H1 (cell line): ENCODE measurements around the gene TSC1. TPM values are rescaled to one million over a fixed set of nuclear protein-coding genes. Genes with fewer than 3 reads are reported as not detected.

Experiments
- CTCF ChIA-PET: fragments of 300-600 bp; sonication (Branson Sonifier 250); formaldehyde crosslinking; loops from one replicate; lab custom pipeline; 2021; ENCODE audit not compliant: partially characterized antibody; lab: Charles Lee
- POLR2A ChIA-PET: fragments of 300-600 bp; sonication (Branson Sonifier 250); formaldehyde crosslinking; loops from one replicate; lab custom pipeline; 2021; ENCODE audit warnings: inconsistent platforms; ENCODE audit not compliant: partially characterized antibody; lab: Charles Lee
- DNase-seq, 2 experiments: peaks; one replicate each; pipeline versions ENCODE4 v3.0.0 to v3.0.0-alpha.2; 2010 to 2022; ENCODE audit warnings: low spot score in 2 of 2, low read depth in 1 of 2, mixed read lengths in 1 of 2
- FAIRE-seq: peaks from 2 replicates; lab custom pipeline; 2011; peaks lifted over from hg19 to GRCh38; lab: Jason Lieb, UNC
- H2AFZ ChIP-seq: 2 replicates; pipeline ENCODE4 v1.8.1; 2012; ENCODE audit warnings: low read length, inconsistent platforms
- H2AK5ac ChIP-seq: 2 replicates; pipeline ENCODE4 v1.6.1; 2013; ENCODE audit warnings: low read depth, low read length
- H2BK120ac ChIP-seq: replicated peaks from 2 replicates; pipeline ENCODE3; 2013; ENCODE audit warnings: low read depth, low read length, inconsistent platforms
- H2BK12ac ChIP-seq: 2 replicates; pipeline ENCODE4 v1.6.1; 2013; ENCODE audit warnings: low read depth, low read length
- H2BK15ac ChIP-seq: 2 replicates; pipeline ENCODE4 v1.6.1; 2013; ENCODE audit warnings: low read length
- H2BK20ac ChIP-seq: 2 replicates; pipeline ENCODE4 v1.6.1; 2013; ENCODE audit warnings: low read length
- H2BK5ac ChIP-seq: 2 replicates; pipeline ENCODE4 v1.6.1; 2013; ENCODE audit warnings: low read depth, low read length
- H3K14ac ChIP-seq: 2 replicates; pipeline ENCODE4 v1.6.1; 2013; ENCODE audit warnings: inconsistent platforms; ENCODE audit not compliant: insufficient read length
- H3K18ac ChIP-seq: 2 replicates; pipeline ENCODE4 v1.6.1; 2013; ENCODE audit warnings: low read length; ENCODE audit errors: extremely low read depth
- H3K23ac ChIP-seq: 2 replicates; pipeline ENCODE4 v1.6.1; 2013; ENCODE audit warnings: inconsistent platforms; ENCODE audit not compliant: insufficient read length
- H3K23me2 ChIP-seq: 2 replicates; pipeline ENCODE4 v1.6.1; 2013; ENCODE audit warnings: low read depth, low read length
- H3K27ac ChIP-seq: 2 replicates; pipeline ENCODE4 v1.6.1; 2011; ENCODE audit warnings: low read depth, low read length, inconsistent platforms
- H3K27me3 ChIP-seq, 4 experiments: replicated peaks in 1 of 4; 1 replicate in 1 of 4; 2 replicates in 3 of 4; pipeline versions ENCODE4 v1.6.1 to v1.8.1; 2011 to 2013; ENCODE audit warnings: low read length in 3 of 4, mild to moderate bottlenecking in 3 of 4, inconsistent platforms in 2 of 4, mixed read lengths in 2 of 4, moderate library complexity in 1 of 4; ENCODE audit not compliant: control insufficient read depth in 3 of 4, insufficient read depth in 3 of 4; ENCODE audit errors: extremely low read depth in 1 of 4
- H3K36me3 ChIP-seq, 4 experiments: 2 replicates each; pipeline versions ENCODE4 v1.6.1 to v1.8.1; 2011 to 2013; ENCODE audit warnings: mild to moderate bottlenecking in 4 of 4, low read length in 3 of 4, moderate library complexity in 2 of 4, control low read depth in 1 of 4, inconsistent platforms in 1 of 4; ENCODE audit not compliant: insufficient read depth in 4 of 4, control insufficient read depth in 2 of 4
- H3K4ac ChIP-seq: replicated peaks from 2 replicates; pipeline ENCODE3; 2013; ENCODE audit warnings: low read length, low read depth, mixed read lengths, inconsistent platforms; ENCODE audit not compliant: insufficient read length
- H3K4me1 ChIP-seq, 4 experiments: replicated peaks in 1 of 4; 1 replicate in 1 of 4; 2 replicates in 3 of 4; pipeline versions ENCODE4 v1.6.1 to v1.8.1; 2011 to 2013; ENCODE audit warnings: low read length in 3 of 4, inconsistent platforms in 2 of 4, mixed read lengths in 1 of 4; ENCODE audit not compliant: insufficient read depth in 4 of 4, control insufficient read depth in 3 of 4
- H3K4me2 ChIP-seq, 2 experiments: 2 replicates each; pipeline versions ENCODE4 v1.6.1 to v1.8.1; 2011 to 2013; ENCODE audit warnings: low read depth in 2 of 2, low read length in 2 of 2, control low read depth in 1 of 2, inconsistent platforms in 1 of 2, mild to moderate bottlenecking in 1 of 2; ENCODE audit not compliant: insufficient read depth in 1 of 2
- H3K4me3 ChIP-seq, 4 experiments: fragments of 200-600, 300-600 bp in 1 of 4; sonication (generic), shearing (Covaris generic), sonication (Bioruptor Twin) in 1 of 4; 2 replicates each; pipeline versions ENCODE4 v1.5.1 to v1.8.1; 2011 to 2016; ENCODE audit warnings: low read length in 4 of 4, low read depth in 3 of 4, control low read depth in 2 of 4, inconsistent platforms in 2 of 4, mild to moderate bottlenecking in 2 of 4, mixed read lengths in 1 of 4, moderate library complexity in 1 of 4; ENCODE audit not compliant: insufficient read depth in 2 of 4; ENCODE audit errors: extremely low read depth in 1 of 4
- H3K56ac ChIP-seq: replicated peaks from 2 replicates; pipeline ENCODE3; 2013; ENCODE audit warnings: low read depth, mild to moderate bottlenecking, mixed read lengths, low read length, inconsistent platforms; ENCODE audit not compliant: insufficient read length
- H3K79me1 ChIP-seq: 2 replicates; pipeline ENCODE4 v1.6.1; 2013; ENCODE audit warnings: low read depth, low read length, control low read depth
- H3K79me2 ChIP-seq, 2 experiments: 2 replicates each; pipeline versions ENCODE4 v1.6.1 to v1.8.1; 2012 to 2013; ENCODE audit warnings: low read length in 2 of 2, mild to moderate bottlenecking in 2 of 2, inconsistent platforms in 1 of 2; ENCODE audit not compliant: insufficient read depth in 2 of 2, control insufficient read depth in 1 of 2
- H3K9ac ChIP-seq, 4 experiments: replicated peaks in 1 of 4; 1 replicate in 1 of 4; 2 replicates in 3 of 4; pipeline versions ENCODE4 v1.6.1 to v1.8.1; 2011 to 2013; ENCODE audit warnings: low read depth in 3 of 4, low read length in 3 of 4, control low read depth in 2 of 4, mild to moderate bottlenecking in 2 of 4, moderate library complexity in 2 of 4, inconsistent platforms in 1 of 4; ENCODE audit errors: extremely low read depth in 1 of 4
- H3K9me3 ChIP-seq, 2 experiments: 2 replicates each; pipeline versions ENCODE4 v1.6.1 to v1.8.1; 2012 to 2013; ENCODE audit warnings: mild to moderate bottlenecking in 2 of 2, moderate library complexity in 2 of 2, control low read depth in 1 of 2, inconsistent platforms in 1 of 2, low read depth in 1 of 2, low read length in 1 of 2, mixed read lengths in 1 of 2; ENCODE audit not compliant: insufficient read depth in 2 of 2
- H4K20me1 ChIP-seq, 2 experiments: replicated peaks in 1 of 2; 2 replicates each; pipeline versions ENCODE3 to v1.8.1; 2011 to 2013; ENCODE audit warnings: inconsistent platforms in 2 of 2, low read length in 2 of 2, mild to moderate bottlenecking in 1 of 2; ENCODE audit not compliant: insufficient read depth in 2 of 2, control insufficient read depth in 1 of 2
- H4K5ac ChIP-seq: 2 replicates; pipeline ENCODE4 v1.6.1; 2013; ENCODE audit warnings: low read length, low read depth, mixed read lengths, inconsistent platforms; ENCODE audit not compliant: insufficient read length
- H4K8ac ChIP-seq: 2 replicates; pipeline ENCODE4 v1.8.0; 2013; ENCODE audit warnings: mild to moderate bottlenecking, moderate library complexity, low read length, inconsistent platforms; ENCODE audit not compliant: insufficient read depth; ENCODE audit errors: extremely low read depth
- H4K91ac ChIP-seq: replicated peaks from 2 replicates; pipeline ENCODE3; 2013; ENCODE audit warnings: low read length, mixed read lengths, inconsistent platforms; ENCODE audit not compliant: insufficient read length
- ASH2L ChIP-seq: fragments of 200-600, 300-600 bp; sonication (generic); IDR thresholded peaks from one replicate; pipeline ENCODE4 v1.7.1; 2017; ENCODE audit warnings: low read length
- BRCA1 ChIP-seq: IDR thresholded peaks from 2 replicates; pipeline ENCODE4 v1.6.1; 2012; ENCODE audit warnings: low read depth, low read length, improper control_type of control experiment
- CBX5 ChIP-seq: fragments of 300-800, 300-1000 bp; sonication (generic); IDR thresholded peaks from 2 replicates; pipeline ENCODE4 v1.7.1; 2016; ENCODE audit warnings: antibody characterized with exemption, low read length, low read depth
- CTCF ChIP-seq, 3 experiments: IDR thresholded peaks; 1 replicate in 2 of 3; 2 replicates in 1 of 3; pipeline versions ENCODE4 v1.5.1 to v1.6.1; 2011; ENCODE audit warnings: low read length in 3 of 3, mild to moderate bottlenecking in 3 of 3, inconsistent platforms in 2 of 3, low read depth in 1 of 3, moderate library complexity in 1 of 3; ENCODE audit not compliant: insufficient read depth in 1 of 3; ENCODE audit errors: control extremely low read depth in 1 of 3
- NRF1 ChIP-seq: IDR thresholded peaks from 2 replicates; pipeline ENCODE4 v1.6.1; 2011; ENCODE audit warnings: mild to moderate bottlenecking, low read depth, low read length, improper control_type of control experiment
- PHF8 ChIP-seq: fragments of 200-600 bp; sonication (generic); conservative IDR thresholded peaks from 2 replicates; pipeline ENCODE4 v1.7.1; 2012; ENCODE audit warnings: low read depth, mild to moderate bottlenecking, inconsistent platforms, low read length, moderate library complexity
- RFX5 ChIP-seq: IDR thresholded peaks from 2 replicates; pipeline ENCODE4 v1.6.1; 2011; ENCODE audit warnings: low read depth, low read length, improper control_type of control experiment, borderline replicate concordance
- SIN3A ChIP-seq, 2 experiments: IDR thresholded peaks in 1 of 2; conservative IDR thresholded peaks in 1 of 2; 2 replicates each; pipeline ENCODE4 v1.6.1; 2011 to 2012; ENCODE audit warnings: low read length in 2 of 2, improper control_type of control experiment in 1 of 2, low read depth in 1 of 2, mild to moderate bottlenecking in 1 of 2
- SIRT6 ChIP-seq: IDR thresholded peaks from one replicate; pipeline ENCODE4 v1.7.1; 2012; ENCODE audit warnings: low read length, inconsistent platforms
- SP1 ChIP-seq: IDR thresholded peaks from 2 replicates; pipeline ENCODE4 v1.6.1; 2011; ENCODE audit warnings: low read depth, low read length
- SP2 ChIP-seq: IDR thresholded peaks from 2 replicates; pipeline ENCODE4 v1.6.1; 2012; ENCODE audit warnings: mild to moderate bottlenecking, low read length, inconsistent platforms
- SUZ12 ChIP-seq: fragments of 200-600 bp; sonication (generic); IDR thresholded peaks from 2 replicates; pipeline ENCODE4 v1.6.1; 2012; ENCODE audit warnings: mild to moderate bottlenecking, inconsistent platforms, low read length, moderate library complexity, mixed read lengths
- TAF1 ChIP-seq: IDR thresholded peaks from 2 replicates; pipeline ENCODE4 v1.6.1; 2011; ENCODE audit warnings: mild to moderate bottlenecking, low read depth, low read length
- WGBS, 2 experiments: shearing (Covaris generic) in 1 of 2; methylation state at CpG; one replicate each; pipeline versions ENCODE4 v1.1.6 to v1.1.7; 2013 to 2015; ENCODE audit warnings: low lambda C conversion rate in 2 of 2, mixed read lengths in 2 of 2, inconsistent platforms in 1 of 2, low coverage in 1 of 2, missing lambda C conversion rate in 1 of 2; ENCODE audit not compliant: insufficient replicate concordance in 2 of 2, insufficient coverage in 1 of 2, insufficient read length in 1 of 2; ENCODE audit errors: extremely low coverage in 1 of 2, missing lambda C conversion rate in 1 of 2; 5-methylcytosine and 5-hydroxymethylcytosine counted together
- polyA plus RNA-seq, 7 experiments: library from polyadenylated mRNA; depleted of rRNA in 3 of 7; stranded (reverse) in 5 of 7; unstranded in 2 of 7; fragments of >200 nt in 5 of 7; fragments of 200-250 nt in 2 of 7; gene quantifications; 1 replicate in 5 of 7; 2 replicates in 1 of 7; 4 replicates in 1 of 7; pipeline versions ENCODE4 v1.2.1 to v1.2.3, GENCODE V29; 2011 to 2013; ENCODE audit warnings: missing spikeins in 2 of 7, mixed read lengths in 2 of 7
- total RNA-seq: library from RNA; stranded (reverse); fragmentation: NEBNext Ultra II Directional; extraction: Animal tissue kit (Norgen Biotek cat#: 25700); gene quantifications from 2 replicates; pipeline ENCODE4 v1.2.1, GENCODE V29; 2021

Gene TSC1
- total and polyA plus RNA-seq, 2 of the 8 experiments (the other 6 are each of a cell fraction or from before 2014, with no cell fraction given), result 37.2 to 46.0 TPM

GRCh38 chr9:132886334-132886725 lies 58.1 kb downstream of the TSC1 start:
- CTCF ChIA-PET, result interaction anchor here (0.9 to 15.0 kb wide), 4 partner anchors 14 to 86 kb away, joined by 3 to 115 read pairs (median 4); no protein-coding TSS in a partner anchor
- H3K4me3 ChIP-seq, result no peak overlapping the region
- no peak overlapping the region for H2BK12ac ChIP-seq
- POLR2A ChIA-PET, result interaction anchor here (0.9 kb wide), 1 partner anchor 50 kb away, joined by 3 read pairs; no protein-coding TSS in a partner anchor
- H2AK5ac ChIP-seq, result no peak overlapping the region
- no peak overlapping the region for H3K14ac ChIP-seq
- H3K4me1 ChIP-seq, result no peaks in the 10 kb centered on the region; a peak in 1 of 7 replicates
- H4K20me1 ChIP-seq, result no peaks in the 10 kb centered on the region
- no peak overlapping the region for H3K4me2 ChIP-seq
- H4K5ac ChIP-seq, result no peak overlapping the region
- H3K79me1 ChIP-seq, result no peaks in the 10 kb centered on the region
- H3K23ac ChIP-seq, result no peak overlapping the region
- no peak overlapping the region for H3K18ac ChIP-seq
- no peak overlapping the region for H4K8ac ChIP-seq
- H4K91ac ChIP-seq, result no peak overlapping the region
- no peak overlapping the region for H2AFZ ChIP-seq
- H3K9me3 ChIP-seq, result no peaks in the 10 kb centered on the region
- H3K27ac ChIP-seq, result no peak overlapping the region
- H2BK120ac ChIP-seq, result no peak overlapping the region
- H2BK15ac ChIP-seq, result no peak overlapping the region
- no peak overlapping the region for H3K56ac ChIP-seq
- WGBS, 2 experiments, result 91% methylated on average over 6 of the region's 6 CpGs; no CpG with 5 or more reads in 1 of the 2 experiments
- H3K4ac ChIP-seq, result no peak overlapping the region
- FAIRE-seq (no peak), DNase-seq (no peak)
- no peaks in the 10 kb centered on the region; a peak in 1 of 7 replicates for H3K27me3 ChIP-seq
- no peaks in the 10 kb centered on the region for H3K36me3 ChIP-seq
- H2BK5ac ChIP-seq, result no peak overlapping the region
- no peak overlapping the region for H2BK20ac ChIP-seq
- H3K9ac ChIP-seq, result no peak overlapping the region
- no peaks in the 10 kb centered on the region for H3K23me2 ChIP-seq
- no peaks in the 10 kb centered on the region for H3K79me2 ChIP-seq
- TF ChIP-seq SIRT6 (no peak), PHF8 (no peak), TAF1 (no peak), NRF1 (no peak), ASH2L (no peak), SIN3A (conservative IDR thresholded peaks at IDR 0.05 in 1 of 2, IDR thresholded peaks at IDR 0.05 in 1 of 2; ENCODE audit: low read depth in 1 of 2, low read length in 2 of 2) (no peak), CBX5 (no peak), SP1 (no peak), SP2 (no peak), RFX5 (no peak), SUZ12 (no peak), BRCA1 (no peak), CTCF (IDR thresholded peaks at IDR 0.05; ENCODE audit: control extremely low read depth in 1 of 3, insufficient read depth in 1 of 3, low read depth in 1 of 3, low read length in 3 of 3) (no peak)
